ENCODE results near the gene KIZ.

GRCh38 chr20:21185849-21186248, 60.0 kb downstream of the KIZ start:
- TF ChIP-seq CTCF (IDR thresholded peaks at IDR 0.05) (no peak), POLR2AphosphoS5 (IDR thresholded peaks at IDR 0.05; ENCODE audit: insufficient read depth in 1 of 2, low read depth in 1 of 2) (no peak)
